HG02981 (cell line): ENCODE results near the gene BICD1.
A peak's percentile ranks its signal among the peaks of the same experiment; 100 is the strongest.
"Not testable (repeated sequence)": the region's sequence is repeated elsewhere in the genome, so short reads cannot be mapped to it uniquely, and the experiment has no call there.

ENCODE experiments used
- ATAC-seq: cut with Tn5 transposase; IDR thresholded peaks from one replicate; pipeline ENCODE4 v1.9.1; 2021; ENCODE audit warnings: mild to moderate bottlenecking, moderate library complexity; ENCODE audit not compliant: unreplicated experiment

BICD1 gene

DNA sequence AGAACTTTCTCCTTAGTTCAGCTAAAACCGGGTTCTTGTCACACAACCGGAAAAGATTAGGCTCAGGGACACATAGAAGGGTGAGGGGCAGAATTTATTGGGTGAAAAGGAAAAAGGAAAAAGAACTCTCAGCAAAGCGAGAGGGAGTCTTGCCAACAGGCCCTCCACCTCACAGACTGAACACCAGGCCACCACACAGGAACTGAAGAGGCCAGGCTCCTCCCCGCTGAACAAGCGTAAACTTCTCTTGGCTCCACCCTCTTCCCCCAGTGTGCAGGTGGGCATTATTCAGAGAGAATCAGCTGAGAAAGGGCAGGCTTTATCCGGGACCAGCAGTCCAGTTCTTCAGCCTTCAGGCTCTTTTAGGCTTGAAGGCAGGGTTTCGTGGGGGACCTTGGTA lies 167.1 kb downstream of the BICD1 start:
- ATAC-seq, result peak; percentile 87

DNA sequence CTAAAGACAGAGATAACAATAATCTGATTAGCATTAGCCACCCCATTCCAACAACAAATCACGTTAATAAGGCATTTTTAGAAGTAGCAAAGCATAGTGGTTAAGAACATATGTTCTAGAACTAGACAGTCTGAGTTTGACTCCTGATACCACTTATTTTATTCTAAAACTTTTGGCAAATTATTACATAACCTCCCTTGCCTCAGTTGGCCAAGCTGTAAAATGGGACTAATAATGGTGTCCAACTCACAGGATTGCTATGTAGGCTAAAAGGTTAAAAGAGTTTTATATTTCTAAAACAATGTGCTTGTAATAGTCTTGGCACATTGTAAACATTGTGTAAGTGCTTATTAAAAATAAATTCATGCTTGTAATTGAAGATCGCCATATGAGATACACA lies 168.0 kb downstream of the BICD1 start:
- no peak for ATAC-seq

DNA sequence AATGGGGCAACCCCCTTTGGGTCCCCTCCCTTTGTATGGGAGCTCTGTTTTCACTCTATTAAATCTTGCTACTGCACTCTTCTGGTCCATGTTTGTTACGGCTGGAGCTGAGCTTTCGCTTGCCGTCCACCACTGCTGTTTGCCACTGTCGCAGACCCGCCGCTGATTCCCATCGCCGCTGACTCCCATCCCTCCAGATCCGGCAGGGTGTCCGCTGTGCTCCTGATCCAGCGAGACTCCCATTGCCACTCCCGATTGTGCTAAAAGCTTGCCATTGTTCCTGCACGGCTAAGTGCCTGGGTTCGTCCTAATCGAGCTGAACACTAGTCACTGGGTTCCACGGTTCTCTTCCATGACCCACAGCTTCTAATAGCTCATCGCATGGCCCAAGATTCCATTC lies 168.9 kb downstream of the BICD1 start:
- not testable (repeated sequence) for ATAC-seq

DNA sequence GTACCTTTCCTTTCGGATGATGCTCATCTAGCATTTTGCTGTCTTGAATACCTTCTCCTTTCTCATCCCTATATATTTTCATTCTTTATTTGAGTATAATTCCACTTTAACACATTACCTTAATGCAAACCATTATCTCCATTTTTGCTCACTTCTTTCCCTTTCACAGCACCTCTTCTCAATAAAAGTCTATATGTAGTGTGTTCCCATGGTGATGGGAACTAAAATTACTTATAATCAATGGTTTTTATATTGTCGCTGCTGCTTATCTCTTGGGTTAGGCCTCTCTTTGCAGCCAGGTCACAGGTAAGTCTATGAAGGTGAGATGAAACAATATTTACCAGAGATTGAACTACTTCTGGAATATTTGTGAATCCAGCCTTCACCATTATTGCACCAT lies 171.1 kb downstream of the BICD1 start:
- no peak for ATAC-seq

DNA sequence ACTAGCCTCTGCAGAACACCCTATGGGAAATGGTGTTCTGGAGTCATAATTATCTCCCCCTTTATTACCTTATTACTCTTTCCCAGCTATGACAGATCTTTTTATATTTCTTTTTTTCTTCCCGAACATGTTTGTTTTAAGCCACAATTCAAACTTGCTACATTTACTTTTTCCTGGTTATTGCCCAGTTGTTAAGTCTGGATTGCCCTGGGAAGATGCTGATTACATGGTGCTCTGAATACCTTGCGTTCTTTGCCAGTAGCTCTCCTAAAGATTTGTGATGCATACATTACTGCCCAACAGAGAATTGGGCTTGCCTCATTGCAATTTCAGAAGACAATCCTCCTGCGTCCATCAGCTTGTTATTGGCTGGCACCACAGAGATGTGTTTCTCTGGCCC lies 174.5 kb downstream of the BICD1 start:
- no peak for ATAC-seq

DNA sequence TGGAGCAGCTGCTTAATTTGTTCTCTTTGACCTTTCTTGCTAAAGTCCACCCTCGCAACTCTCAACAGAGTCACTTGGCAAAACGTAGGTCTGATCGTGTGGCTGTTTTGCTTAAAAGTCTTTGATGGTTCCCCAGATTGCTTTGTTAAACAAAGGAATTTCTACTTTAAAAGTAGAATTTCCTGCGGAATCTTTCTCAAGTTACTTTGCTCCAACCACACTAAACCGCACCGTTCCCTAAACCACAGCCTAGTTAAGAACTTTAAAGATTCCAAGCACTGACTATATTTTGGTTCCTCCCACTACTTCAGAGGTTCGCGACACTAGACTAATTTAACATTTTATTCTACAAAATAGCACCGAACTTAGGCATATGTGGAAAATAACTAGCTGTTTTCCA lies 177.9 kb downstream of the BICD1 start:
- ATAC-seq, result no peak

DNA sequence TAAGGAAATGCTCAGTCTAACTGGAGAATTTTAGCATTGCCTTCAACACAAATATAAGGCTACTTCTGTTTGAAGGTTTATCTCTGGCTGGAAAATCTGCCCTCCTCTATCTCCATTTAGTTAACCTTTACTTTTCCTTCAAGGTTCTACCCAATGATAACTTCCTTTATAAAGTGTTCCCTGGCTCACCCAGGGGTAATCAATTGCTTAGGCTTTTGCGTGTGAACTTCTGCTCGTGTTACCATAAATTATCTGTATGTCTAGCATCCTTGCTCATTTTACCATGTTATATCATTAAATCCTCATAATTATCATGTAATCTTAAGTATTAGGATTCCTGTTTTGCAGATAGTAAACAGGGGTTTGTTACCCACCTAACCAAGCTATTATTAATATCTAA lies 178.4 kb downstream of the BICD1 start:
- ATAC-seq, result no peak

DNA sequence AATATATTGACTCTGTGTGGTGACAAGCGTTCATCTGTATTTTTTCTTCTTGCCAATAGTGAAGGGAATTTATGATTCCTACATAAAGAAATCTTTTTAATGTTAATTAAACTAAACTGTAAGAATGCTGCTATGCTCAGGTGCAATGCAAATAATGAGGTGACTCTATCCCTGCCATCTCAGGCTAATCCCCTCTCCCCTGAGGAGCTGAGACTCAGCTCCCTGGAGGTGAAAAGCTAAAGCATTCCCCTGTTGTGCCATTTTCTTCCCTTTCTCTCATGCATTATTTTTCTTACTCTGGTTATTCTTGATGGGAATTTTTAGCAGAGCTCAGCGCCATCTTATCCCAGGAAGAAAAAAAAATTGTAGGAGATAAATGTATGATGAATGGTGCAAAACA lies 178.8 kb downstream of the BICD1 start:
- no peak for ATAC-seq

DNA sequence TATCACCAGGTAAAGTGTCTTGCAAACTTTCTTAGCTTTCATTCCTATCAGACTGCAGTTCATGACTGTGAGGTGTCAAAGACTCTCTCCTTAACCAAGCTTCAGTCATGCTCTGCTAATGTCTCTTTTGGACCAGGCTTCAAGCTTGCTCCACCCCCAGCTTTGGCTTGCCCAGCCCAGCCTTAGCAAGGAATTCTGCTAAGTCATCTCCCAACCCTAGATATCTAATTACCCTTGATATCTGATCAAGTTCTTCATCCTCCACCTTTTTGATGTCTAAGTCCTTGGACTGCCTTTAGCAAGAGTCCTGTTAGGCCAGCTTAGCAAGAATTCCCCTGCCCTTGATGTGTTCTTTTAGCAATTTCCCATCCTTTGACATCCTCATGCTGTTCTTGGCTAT lies 183.8 kb downstream of the BICD1 start:
- ATAC-seq, result no peak

DNA sequence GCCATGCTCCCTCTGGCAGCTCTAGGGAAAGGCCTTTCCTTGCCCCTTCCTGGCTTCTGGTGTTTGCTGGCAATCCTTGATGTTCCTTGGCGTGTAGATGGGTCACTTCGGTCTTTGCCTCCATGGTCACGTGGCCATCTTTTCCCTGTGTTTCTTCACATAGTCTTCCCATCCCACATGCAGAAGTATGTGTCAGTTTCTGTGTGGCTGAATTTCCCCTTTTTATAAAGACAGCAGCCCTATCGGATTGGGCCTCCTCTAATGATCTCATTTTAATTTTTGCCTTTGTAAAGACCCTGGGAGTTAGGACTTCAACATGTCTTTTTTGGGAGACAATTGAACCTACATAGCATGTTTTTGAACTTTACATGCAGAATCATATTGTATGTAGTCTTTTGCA lies 185.5 kb downstream of the BICD1 start:
- no peak for ATAC-seq

DNA sequence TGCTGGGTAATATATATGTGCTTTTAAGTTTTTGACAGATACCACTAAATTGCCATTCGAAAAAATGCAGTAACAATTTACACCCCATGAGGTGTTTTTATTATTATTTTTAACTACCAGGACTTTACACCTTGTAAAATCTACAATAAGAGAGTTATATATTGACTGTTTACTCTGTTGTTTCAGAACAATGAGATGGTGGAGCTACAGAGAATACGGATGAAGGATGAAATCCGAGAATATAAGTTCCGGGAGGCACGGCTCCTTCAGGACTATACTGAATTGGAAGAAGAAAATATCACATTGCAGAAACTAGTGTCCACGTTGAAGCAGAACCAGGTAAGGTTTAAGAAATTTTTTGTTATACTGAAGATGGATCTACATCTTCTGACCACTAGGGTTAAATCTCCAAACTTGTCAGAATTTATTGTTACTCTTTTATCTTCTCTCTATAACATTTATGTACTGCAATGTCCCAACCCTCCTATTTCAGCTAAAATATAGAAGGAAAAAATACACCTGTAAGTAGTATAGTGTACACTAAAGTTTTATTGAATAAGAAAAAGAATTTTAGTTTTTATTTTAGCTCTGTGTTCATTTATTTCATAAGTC lies 187.3 kb downstream of the BICD1 start:
- ATAC-seq, result no peak

DNA sequence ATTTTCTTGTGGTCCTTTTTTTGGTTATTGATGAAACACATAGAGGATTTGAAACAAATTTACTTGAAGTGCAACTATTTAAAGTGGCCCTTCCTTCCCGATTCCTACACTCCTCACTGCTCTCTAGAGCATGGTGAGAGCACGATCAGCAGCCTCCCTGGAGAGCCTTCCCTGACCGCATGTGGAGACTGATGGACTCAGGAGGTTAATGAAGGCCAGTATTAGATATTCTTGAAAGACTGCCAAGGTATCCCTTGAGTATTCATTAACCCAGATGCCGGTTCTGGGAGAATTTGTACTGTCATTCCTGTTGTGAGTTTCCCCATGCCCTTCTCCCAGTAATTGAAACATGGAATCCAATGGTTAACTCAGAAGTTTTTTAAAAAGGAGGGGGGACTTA lies 189.9 kb downstream of the BICD1 start:
- ATAC-seq, result no peak

DNA sequence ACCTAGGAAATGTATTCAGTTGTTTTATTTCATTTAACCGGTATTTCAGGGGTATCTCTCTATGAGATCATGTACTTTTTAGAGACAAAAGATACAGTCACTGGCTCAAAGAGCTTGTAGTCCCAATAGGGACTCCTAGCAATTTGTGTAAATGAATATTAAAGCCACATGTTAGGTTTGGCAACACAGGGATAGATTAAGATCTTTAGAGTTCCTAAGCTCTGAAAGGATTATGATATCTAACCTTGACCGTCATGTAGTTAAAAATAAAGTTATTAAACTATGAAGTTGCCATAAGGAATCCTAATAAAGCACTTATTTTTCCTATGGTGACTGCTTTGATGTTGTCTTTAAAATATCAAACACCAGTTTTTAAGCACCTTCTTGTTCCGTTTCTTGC lies 192.3 kb downstream of the BICD1 start:
- ATAC-seq, result no peak

DNA sequence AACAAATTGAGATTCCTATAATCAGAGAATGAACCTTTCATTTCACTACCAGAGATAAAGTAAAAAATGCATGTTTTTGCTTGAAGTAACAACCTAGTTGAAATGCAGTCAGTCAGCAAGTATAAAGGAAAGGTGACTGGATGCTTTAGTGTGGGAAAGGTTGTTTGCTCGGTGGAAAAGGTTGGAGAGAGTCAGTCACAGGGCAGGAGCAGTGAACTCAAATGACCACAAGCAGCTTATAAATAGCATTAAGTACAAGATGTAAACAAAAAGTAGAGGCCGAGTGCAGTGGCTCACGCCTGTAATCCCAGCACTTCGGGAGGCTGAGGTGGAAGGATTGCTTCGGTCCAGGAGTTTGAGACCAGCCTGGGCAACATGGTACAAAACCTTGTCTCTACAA lies 194.6 kb downstream of the BICD1 start:
- no peak for ATAC-seq

DNA sequence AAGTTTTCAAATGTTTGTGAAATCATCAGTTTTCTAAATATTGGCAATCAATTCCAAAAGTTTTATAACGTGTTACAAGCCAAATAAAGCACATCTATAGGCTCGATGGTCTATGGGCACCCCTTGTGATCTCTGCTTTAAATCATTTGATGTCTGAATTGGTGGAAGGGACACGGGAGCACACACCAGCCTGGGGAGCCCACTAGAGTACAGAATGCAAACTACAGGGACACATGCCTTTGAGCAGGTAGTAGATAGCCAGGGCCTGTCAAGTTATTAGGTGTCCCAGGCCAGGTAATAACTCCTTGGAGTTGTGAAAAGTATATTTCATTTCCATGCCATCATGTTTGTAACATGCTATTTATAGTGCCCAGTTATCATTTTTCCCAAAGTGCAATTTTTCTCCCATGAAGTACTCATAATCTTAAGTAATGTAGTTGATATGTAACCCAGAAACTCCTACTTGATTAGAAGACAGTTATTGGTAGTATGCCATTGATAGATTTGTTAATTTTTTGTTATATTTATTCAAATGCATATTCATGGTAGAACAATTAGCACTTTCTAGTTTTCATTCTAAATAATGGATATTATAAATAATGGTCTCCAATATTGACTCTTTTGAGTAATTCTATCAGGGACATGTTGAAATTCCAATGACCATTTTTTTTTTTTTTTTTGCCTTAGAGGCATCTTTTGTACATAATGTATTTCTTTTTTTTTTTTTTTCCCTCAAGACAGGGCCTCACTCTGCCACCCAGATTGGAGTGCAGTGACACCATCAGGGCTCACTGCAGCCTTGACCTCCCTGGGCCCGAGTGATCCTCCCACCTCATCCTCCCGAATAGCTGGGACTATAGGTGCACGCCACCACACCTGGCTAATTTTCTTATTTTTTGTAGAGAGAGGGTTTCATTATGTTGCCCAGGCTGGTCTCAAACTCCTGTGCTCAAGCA lies 195.8 kb downstream of the BICD1 start:
- peak; percentile 70 for ATAC-seq

DNA sequence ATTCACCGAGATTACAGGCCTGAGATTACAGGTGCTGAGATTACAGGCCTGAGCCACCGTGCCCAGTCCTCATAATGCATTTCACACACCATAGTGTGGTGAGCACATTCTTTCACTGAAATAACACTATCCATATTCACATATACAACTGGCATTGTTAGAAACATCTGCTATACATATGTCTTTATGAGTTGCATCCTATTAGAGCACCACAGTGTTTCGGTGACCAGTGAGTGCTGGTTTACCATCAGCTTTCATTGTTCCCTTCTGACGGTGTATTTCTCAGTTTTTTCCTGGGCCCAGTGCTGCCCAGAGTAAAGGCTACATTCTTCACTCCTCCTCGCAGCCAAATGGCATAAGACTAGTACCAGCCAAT lies 196.5 kb downstream of the BICD1 start:
- no peak for ATAC-seq

DNA sequence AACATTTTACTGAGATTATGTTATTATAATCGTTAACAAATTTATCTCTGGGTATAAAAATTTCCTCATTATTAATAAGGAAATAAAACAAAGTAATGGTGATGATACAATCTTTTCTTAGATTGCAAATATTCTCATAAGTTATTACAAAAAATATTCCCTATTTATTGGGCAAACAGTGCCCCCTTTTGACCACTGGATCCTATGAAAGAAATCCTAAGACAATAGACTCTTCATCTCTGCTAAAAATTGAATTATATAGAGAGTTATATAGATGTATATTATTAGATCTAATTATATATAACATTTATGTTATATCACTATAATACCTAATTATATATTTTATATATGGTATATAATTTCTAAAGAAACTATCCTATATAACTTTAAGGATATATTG lies 198.5 kb downstream of the BICD1 start:
- no peak for ATAC-seq

DNA sequence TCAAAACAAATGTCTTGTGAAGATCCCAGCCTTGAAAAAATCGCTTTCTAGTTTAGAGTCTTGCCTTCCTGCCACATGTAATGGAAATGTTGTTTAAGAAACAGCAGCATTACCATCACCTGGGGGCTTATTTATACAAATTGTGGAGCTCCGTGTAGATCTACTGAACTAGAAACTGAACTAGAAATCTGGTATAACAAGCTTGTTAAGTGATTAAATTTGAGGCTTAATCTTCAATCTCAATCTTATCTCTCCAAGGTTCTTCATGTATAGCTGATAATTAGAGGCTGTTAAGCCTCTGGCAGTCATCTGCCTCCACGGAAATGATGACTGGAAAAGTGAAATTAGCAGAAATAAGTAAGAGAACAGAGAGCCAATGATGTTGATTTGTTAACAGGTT lies 200.7 kb downstream of the BICD1 start:
- ATAC-seq, result no peak

DNA sequence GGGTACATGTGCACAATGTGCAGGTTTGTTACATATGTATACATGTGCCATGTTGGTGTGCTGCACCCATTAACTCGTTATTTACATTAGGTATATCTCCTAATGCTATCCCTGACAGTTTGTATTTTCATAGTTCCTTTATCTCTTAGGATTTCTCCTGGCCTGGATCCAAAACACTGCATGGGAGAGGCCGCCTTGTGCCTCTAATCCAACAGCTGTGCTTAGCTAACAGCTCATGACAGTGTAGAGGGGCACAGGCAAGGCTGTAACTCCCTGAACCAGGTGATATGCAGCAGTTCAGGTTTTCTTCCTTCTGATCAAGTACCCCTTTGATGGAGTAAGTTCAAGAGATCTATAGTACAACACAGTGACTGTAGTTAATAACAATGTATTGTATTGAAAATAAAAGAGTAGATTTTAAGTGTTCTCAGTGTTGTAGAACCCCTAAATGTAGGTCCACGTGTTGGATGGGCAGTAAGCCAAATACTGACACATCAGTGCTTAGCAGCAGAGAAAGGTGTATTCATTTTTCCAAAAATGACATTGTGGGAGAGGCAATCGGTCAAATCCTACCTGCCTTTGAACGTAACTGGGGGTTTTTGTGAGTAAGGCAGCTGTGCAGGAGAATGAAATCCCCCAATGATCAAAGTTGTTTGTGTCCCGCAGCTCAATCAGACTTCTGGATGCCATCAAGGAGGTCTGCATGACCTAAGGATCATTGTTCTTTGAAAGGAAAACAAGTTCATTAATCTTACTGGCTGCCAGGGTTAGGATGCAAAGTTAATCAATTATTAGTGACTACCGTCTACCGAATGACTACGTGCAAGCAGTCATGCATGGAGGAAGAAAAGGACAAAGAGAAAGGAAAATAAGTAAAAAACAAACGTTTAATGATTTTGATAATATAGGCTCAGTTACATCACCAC lies 203.4 kb downstream of the BICD1 start:
- ATAC-seq, result no peak

DNA sequence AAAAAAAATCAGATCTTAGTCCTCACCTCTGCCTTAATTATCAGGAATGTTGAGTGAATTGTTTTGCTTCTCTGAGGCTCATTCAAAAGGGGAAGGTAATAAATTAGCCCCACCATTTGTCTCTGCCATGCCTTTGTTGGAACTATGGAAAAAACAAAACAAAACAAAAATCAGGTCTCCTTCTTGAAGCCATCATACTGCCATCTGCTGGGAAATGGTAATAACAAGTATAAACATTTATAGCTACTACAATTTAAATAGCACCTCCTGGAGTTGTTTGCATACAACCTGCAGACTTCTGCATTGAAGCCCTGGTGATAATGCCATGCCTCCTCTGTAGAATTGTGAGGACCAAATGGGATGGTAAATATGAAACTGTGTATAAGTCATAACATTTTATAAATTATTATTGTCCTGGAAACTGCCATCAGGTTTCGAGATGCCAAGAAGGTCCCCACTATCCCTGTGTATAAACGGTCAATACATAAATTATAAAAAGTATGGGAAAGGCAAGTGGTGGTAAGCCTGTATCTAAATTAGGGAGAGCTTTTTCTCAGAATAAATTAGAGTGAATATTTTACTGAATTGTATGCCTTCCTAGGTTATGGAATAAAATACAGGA lies 205.5 kb downstream of the BICD1 start:
- no peak for ATAC-seq

DNA sequence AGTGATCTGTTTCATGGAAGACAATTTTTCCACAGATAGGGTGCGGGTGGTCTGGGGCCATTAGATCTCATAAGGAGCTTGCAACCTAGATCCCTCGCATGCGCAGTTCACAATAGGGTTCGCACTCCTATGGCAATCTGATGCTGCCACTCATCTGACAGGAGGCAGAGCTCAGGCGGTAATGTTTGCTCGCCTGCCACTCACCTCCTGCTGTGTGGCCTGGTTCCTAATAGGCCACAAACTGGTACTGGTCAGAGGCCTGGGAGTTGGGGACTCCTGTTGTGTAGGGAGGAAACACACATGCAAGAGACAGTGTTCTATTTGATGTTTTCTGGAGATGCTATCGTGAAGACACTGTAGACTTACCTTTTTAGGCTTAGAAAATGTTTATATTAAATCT lies 215.7 kb downstream of the BICD1 start:
- no peak for ATAC-seq
